Measurements from ENCODE around the gene ATF7IP.

ATF7IP gene

GRCh38 chr12:14416658-14417057 lies 51.2 kb downstream of the ATF7IP start:
- DNase-seq, result no peak

DNA sequence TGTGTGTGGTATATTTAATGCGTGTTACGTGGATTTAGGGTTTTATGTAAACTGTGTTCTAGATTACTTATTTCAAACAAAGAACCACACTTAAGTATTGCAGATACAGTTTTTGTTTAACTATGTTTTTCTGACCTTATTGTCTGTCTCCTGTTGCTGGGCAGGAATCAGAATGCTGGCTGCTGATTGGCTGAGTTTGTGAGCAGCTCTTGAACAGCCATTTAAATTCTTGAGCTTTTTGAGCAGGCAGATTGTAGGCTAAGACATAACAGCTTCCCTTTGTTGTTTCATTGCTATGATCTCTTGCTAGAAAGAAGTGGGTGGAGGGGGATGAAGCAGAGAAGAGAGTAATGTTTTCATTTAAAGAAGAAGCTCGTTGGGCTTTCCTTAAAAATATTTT lies 52.2 kb downstream of the ATF7IP start:
- DNase-seq, result peak; percentile 59

GRCh38 chr12:14418451-14418890 lies 53.0 kb downstream of the ATF7IP start:
- no peak for DNase-seq

GRCh38 chr12:14422516-14423230 lies 57.2 kb downstream of the ATF7IP start:
- DNase-seq, result no peak

GRCh38 chr12:14424545-14424944 lies 59.1 kb downstream of the ATF7IP start:
- DNase-seq, result no peak

- DNase-seq, result no peak
Measured at GRCh38 chr12:14426792-14427191, 61.3 kb downstream of the ATF7IP start.

DNA sequence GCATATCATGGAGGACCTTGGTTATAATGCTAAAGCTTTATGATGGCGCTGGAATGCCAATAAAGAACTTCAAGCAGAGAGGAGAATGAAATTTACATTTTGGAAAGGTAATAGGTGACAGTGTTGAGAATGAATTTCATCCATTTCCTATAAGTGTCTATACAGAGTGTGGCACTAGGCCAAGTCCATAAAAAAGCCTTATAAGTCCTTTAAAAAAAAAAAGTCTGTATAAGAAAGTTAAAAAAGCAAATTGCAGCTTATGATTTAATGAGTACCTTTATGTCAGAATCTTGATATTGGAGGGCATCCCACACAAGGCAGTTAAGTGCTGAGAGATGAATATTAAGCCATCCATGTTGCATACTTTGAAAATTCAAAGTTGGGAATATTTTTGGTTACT lies 62.4 kb downstream of the ATF7IP start:
- no peak for DNase-seq

GRCh38 chr12:14430394-14430986 lies 65.0 kb downstream of the ATF7IP start:
- no peak for DNase-seq

- DNase-seq, result no peak
Measured at GRCh38 chr12:14431975-14432374, 66.5 kb downstream of the ATF7IP start.

- no peak for DNase-seq
Measured at GRCh38 chr12:14435627-14436026, 70.1 kb downstream of the ATF7IP start.

DNA sequence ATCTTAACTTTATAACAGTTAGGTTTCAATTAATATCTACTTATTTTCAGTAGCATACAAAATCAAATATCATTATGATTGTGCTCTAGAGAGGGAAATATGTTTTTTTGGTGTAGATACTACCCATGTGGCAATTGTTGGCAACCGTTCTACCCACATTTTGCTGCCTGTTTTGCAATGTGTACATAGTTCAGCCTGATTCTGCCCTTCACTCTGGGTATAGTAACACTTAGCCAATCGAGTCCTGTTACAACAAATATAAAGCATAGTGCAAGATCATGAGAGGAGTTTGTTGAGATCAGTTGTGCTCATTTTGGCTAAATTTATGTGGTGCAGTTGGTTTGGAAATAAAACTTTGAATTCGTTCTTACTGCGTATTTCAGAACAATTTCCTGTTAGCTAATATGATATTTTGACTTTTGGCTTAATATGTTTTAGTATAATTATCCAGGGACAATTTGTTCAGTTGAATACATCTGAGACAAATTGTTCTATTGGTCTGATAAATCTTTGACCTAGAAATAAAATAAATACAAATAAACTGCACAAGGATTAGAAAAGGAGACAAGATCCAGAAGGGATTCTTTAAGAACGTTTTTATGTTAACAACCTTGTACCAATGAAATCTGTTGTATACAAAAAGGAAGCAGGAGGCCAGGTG lies 76.9 kb downstream of the ATF7IP start:
- DNase-seq, result no peak

DNA sequence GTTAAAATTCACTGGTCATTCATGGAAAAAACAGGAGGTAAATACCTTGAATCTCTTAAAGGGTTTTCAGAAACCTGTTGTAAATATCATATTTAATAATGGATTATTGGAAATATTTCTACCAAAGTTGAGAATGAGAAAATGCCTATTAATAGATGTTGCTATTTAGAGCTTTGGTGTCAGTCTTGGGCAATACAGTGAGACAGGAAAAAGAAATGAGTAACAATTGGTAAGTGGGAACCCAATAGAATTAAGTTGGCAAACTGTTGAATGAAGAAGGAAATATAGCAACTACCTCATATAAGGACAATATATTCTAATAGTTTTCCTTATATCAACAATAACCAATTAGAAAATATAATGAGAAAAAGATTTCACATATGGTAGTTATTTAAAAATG lies 78.0 kb downstream of the ATF7IP start:
- DNase-seq, result no peak

DNA sequence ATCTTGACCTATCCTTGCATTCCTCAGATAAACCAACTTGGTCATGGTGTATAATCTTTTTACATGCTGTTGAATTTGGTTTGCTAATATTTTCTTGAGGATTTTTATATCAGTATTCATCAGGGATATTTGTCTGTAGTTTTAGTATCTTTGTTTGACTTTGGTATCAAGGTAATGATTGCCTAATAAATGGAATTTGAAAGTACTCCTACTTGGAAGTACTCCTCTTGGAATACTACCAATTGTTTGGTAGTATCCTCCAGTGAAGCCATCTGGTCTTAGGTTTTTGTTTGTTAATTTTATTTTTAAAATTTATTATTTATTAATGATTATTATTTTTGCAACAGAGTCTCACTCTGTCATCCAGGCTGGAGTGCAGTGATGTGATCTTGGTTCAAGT lies 85.0 kb downstream of the ATF7IP start:
- no peak for DNase-seq

DNA sequence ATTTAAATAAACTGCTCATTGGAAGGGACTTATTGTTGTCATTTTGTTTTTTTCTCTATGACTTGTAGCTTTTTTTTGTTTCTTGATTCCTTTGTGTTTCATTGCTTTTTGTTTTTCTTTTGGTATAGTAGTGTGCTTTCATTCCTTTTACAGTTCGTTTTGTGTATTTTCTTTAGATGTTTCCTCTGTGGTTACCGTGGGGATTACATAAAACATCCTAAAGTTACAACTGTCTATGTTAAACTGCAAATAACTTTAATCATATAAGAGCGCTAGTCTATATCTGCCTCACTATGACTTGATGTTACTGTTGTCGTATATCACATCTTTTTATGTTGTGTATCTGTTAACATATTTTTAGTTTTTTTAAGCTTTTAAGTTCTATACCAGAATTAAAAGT lies 86.9 kb downstream of the ATF7IP start:
- DNase-seq, result no peak

- DNase-seq, result no peak
Measured at GRCh38 chr12:14452865-14453264, 87.4 kb downstream of the ATF7IP start.

DNA sequence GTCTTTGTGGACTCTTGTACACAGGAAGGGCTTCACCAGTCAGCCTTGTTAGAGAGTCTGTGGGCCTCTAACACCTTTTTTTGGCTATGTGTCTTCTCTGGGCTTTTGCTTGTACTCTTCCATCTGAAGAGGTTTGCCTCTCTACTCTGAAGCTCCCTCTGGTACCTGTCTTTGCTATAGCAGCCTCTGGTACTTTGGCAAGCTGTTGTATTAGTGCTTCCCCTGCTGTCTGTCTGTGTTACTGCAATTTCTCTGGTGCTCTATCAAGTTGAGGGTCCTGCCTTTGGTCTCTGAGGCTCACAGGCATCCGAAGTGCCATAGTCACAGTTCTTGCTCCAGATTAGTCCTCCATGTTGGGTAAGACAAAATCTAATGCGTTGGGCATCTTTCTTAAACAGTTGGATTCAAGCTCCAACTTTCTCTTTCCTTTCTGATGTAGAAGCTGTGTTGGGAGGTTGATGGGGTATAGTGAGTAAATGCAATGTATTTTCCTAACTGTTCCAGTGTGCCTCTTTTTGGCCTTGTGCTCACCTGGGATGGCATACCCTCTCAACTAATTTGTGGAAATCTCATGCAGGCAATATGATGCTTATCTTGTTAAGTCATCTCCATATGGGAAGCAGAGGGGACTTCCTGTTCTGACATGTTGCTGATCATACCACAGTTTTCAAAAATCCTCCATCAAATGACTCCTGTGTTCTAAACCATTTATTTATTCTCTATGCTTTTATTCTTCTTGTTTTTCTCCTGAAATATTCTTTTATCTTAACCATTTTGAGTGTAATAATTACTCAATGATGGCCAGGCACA lies 88.8 kb downstream of the ATF7IP start:
- DNase-seq, result peak; percentile 11

DNA sequence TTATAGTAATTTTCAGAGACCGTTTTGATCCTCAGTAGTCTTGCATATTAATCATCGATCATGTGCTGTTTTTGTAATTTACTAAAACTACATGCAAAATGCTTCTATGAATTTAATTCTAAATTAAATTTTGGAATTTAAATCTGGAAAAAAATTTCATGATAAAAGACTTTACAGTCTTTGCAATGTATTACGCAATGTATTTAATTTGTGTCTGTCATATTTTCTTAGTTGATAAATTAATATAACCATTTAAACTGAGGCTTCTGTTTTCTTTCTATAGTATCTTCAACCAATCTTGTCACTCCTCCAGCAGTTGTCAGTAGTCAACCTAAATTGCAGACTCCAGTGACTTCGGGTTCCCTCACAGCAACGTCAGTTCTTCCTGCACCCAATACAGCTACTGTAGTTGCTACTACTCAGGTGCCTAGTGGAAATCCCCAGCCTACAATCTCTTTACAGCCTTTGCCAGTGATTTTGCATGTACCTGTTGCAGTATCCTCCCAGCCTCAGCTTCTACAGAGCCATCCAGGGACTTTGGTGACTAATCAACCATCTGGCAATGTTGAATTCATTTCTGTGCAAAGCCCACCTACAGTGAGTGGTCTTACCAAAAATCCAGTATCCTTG lies 94.8 kb downstream of the ATF7IP start:
- no peak for DNase-seq

- no peak for DNase-seq
Measured at GRCh38 chr12:14471497-14471896, 106.0 kb downstream of the ATF7IP start.

DNA sequence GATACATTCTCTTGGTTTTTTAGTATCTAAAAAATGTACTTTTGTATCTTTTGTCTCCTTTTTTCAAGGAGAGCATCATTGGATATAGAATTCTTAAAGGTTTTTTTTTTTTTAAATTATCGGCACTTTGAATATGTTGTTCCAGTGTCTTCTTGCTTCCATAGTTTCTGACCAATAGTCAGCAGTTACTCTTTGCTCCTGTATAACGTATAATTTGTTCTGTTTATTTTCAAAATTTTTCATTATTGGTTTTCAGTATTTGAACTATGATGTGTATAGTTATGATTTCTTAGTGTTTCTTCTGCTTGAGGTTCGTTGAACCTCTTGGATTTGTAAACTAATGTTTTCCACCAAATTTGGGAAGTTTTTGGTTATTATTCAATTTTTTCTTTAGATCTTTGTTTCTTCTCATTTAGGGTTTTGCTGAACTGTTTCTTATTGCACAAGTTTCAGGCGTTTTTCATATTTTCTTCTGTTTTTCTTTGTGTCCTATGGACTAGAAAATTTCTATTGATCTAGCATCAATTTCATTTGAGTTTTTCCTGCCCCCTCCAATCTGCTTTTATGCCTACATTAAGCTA lies 108.3 kb downstream of the ATF7IP start:
- no peak for DNase-seq

DNA sequence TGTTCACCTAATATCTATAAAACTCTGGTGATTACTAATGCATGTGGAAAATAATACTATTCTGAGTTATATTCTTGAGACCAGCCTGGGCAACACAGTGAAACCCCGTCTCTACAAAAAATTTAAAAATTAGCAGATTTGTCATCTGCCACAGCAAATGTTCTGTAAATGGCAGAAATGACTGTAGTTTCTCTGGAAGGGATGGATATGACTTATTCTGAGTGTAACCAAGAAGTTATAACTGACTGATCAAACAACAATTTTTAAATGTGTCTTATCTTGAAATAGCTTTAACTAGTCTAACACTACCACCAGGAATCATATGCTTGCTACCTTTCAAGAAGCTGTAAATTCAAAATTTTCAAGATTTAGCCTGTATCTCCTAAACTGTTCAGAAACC lies 113.5 kb downstream of the ATF7IP start:
- DNase-seq, result no peak

- no peak for DNase-seq
Measured at GRCh38 chr12:14481201-14481600, 115.7 kb downstream of the ATF7IP start.

GRCh38 chr12:14482361-14482760 lies 116.9 kb downstream of the ATF7IP start:
- DNase-seq, result no peak

DNA sequence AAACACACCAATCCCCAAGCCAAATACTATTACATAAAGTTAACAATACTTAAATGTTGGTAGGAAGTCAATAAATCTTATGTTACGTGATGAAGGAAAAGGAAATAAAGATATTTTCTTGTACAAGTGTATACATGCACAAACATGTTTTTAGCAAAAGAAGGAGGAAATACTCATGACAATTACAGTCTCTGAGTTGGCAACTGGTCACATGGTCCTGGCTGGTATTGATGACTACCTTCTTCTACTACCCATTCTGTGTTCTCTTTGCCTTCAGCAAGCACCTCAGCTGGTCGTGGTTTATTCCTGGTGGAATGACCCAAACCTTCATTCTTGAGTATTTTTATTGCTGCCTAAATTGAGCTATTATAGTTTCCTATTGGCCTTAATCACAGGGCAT lies 117.4 kb downstream of the ATF7IP start:
- DNase-seq, result no peak

All from activated gamma-delta T cell treated with Interleukin-2 at 50 U/mL for 16 hours (primary cell).